Measurements from ENCODE around the gene SMARCD3.

GRCh38 chr7:151189038-151189437 is 59.5 kb downstream of the SMARCD3 start:
- TF ChIP-seq POLR2A (IDR thresholded peaks at IDR 0.05; ENCODE audit: low read depth, low read length) (no peak), SPI1 (IDR thresholded peaks at IDR 0.05; ENCODE audit: low read depth, low read length) (no peak), POLR2AphosphoS5 (IDR thresholded peaks at IDR 0.05; ENCODE audit: low read depth, low read length) (no peak)

Data from GM12891 (cell line).